OCI-M2 (cell line): Measurements from ENCODE around the gene SEMA6B.
"Not testable (repeated sequence)": the region's sequence is repeated elsewhere in the genome, so short reads cannot be mapped to it uniquely, and the experiment has no call there.

ENCODE experiments used
- DNase-seq: peaks from one replicate; lab custom pipeline; 2025; ENCODE audit not compliant: unreplicated experiment; lab: John Stamatoyannopoulos, UW

The SEMA6B gene

DNA sequence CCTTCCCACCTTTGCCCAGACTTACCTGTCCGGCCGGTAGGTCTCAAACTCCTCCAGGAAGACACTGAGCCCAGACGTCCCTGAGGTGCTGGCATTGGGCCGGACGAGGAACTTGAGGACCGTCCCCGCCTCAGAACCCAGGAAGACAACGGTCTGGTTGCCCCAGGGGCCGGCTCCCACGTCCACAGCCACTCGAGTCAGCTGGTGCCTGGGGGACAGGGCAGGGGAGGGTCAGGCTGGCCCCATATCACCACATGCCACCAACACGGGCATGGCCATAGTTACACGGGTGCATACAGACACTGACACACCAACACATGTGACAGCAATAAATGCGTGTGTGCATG lies 11.3 kb downstream of the SEMA6B start:
- no peak for DNase-seq

DNA sequence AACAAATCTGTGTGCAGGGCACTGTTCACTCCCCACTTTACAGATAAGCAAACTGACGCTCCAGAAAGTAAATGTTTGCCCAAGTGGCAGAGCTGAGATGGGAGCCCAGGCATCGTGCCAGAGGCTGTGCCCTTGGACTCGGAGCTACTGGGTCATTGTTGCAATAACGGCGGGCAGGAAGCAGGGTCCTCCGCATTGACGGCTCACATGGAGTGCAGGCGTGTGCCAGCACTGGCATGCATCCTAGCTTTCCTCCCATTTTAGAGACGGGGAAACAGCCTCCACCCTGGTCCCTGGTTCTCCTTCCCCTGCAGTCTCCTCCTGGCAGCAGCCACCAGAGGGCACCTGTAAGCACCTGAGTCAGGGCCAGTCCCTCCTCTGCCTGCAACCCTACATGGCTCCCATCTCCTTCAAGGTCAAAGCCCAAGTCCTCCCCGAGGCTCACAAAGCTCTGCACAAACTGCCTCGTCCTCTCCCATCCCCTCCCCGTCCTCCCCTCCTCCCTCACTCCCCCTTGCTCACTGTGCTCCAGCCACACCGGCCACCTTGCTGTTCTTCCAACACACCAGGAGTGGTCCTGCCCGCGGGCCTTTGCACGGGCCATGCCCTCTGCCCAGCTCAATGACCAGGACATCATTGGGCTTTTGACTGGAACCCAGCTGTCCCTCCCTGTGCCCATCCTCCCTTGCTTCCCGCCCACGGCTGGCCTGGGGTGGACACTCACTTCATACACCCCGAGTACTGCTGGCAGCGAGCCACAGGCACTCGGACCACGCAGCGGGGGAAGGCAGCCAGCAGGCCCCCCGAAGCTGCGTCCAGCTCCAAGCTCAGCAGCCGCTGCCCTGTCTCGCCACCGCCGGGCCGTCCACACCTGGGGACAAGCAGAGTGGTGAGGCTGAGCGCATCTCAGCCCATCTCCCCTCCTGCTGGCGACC lies 11.9 kb downstream of the SEMA6B start:
- DNase-seq, result no peak

DNA sequence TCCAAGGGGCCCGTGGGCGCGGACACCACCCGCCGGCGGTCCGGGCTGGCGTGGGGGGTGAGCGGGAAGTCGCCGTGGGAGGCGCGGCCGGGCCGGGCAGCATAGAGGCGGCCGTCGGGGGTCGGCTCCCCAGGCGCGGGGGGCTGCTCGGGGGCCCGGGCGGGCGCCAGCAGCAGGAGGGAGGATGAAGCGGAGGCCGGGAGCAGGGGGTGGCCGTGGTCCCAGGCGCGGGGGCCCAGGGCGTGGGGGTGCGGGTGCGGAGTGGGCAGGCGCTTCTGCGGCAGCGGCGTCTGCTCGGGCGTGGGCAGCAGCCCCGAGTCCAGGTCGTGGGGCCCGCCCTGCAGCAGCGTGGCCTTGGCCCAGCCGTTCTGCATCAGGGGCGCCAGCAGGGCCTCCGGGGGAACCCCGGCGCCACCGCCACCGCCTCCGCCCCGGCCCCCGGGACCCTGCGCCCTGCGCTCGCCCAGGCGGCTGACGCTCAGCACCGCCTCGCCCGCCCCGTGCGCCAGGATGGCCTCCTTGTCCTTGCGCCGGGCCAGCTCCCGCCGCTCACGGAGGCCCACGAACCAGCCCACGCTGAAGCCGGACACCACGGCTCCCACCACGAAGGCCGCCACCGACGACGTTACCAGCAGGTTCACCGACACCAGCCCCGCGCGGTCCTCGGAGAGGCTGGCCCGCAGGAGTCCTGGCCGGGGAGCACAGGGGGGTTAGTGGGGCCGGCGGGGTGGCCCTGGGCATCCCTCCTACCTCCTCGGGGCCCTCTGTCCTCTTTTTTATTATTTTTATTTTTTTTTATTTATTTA lies 15.4 kb downstream of the SEMA6B start:
- no peak for DNase-seq

DNA sequence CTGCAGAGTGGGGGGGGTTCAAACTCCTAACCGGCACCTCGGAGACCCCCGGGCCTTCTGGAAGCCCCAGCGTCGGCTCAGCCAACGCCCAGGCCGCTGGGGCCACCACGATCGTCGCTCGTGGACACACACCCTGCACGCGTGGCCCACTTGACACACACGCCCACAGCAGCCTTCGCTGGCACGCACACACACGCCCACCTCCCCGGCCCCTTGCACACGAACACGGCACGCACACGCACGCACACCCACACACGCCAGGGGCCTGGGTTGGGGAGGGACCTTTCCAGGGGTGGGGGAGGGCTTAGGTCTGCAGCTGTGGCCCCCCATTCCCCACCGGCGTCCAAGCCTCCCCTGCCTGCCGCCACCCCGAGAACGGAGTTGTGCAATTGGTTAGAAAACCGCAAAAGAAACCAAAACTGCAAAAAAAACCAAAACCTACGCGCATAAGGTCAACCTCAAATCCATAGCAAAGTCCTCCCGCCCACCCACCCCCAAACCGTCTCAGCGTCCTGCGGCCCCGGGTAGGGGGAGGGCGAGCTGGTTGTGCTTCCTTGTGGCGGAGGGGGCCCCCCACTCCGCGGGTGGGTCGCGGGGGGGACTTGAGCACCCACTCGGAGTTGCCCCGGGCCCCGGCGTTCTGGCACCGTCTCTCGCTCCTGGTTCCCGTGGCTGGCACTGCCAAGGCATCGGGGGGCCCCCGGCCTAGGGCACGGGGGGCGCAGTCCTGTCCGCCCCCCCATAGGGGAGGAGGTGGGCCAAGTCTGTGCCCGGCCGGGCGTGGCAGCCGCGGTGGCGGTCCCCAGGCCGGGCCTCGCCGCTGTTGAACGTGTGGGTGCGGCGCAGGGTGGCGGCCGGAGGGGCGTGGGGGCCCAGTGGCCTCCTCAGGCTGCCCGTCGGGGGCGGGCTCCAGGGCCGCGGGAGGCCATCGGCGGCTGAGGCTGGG lies 16.3 kb downstream of the SEMA6B start:
- no peak for DNase-seq

DNA sequence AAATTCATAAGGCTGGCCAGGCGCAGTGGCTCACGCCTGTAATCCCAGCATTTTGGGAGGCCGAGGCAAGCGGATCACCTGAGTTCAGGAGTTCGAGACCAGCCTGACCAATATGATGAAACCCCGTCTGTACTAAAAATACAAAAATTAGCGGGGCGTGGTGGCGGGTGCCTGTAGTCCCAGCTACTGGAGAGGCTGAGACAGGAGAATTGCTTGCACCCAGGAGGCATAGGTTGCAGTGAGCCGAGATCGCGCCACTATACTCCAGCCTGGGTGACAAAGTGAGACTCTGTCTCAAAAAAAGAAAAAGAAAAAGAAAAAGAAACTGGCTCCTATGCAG lies 17.7 kb downstream of the SEMA6B start:
- DNase-seq, result not testable (repeated sequence)

DNA sequence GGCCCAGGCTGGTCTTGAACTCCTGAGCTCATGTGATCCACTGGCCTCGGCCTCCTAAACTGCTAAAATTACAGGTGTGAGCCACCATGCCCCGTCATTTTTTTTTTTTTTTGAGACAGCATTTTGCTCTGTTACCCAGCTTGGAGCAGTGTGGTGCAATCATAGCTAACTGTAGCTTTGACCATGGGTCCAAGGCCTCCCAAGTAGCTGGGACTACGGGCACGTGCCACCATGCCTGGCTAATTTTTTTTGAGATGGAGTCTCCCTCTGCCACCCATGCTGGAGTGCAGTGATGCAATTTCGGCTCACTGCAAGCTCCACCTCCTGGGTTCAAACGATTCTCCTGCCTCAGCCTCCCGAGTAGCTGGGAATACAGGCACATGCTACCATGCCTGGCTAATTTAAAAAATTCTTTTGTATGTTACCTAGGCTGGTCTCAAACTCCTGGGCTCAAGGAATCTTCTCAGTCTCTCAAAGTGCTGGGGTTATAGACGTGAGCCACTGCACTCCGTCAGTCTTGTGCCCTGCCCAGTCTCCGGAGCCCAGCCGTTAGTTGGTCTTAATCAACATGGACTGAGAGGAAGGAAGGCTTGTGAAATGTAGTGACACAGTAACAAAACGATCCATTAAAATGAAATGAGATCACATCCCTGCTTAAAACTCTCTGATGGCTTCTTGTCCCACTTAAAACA lies 18.2 kb downstream of the SEMA6B start:
- DNase-seq, result no peak

DNA sequence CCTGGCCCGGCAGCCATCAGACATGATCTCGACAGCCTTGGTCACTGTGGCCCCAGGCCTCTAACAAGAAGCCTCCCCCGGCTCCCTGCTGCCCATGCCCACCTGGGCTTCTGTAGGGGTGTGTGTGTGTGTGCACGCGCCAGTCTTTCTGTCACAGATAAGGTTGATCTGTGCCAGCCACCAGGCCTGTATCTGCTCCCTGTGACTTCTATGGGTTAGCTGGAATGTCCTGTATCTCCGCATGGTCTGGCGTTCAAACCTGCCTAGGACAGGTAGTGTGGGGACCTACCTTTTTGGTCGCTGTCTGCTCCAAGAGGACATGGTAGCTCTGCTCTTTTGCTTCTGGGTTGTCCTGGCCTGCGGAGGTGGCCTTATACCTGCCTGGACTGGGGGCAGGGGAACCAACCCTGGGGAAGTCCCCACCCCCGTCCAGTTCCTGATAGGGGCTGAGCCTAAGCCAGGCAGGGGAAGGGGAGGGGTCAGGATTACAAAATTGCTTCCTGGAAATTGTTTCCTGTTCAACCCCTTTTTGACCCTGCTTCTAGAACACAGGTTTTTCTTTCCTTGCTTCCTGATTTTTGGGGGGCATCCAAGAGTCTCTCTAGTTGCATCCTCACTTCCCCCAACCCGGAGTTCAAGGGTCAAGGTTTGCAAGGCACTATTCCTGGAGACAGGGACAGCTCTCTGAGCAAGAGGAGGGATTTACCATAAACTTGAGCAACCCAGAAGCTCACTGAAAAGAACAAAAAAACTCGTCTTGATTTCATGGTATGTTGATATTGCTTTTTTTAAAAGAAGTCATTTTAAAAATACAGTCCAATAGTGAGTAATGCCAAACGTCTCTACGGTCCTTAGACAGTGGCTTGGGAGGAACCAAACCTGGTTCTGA lies 19.5 kb downstream of the SEMA6B start, which contains the start of gene LRG1:
Gene LRG1, minus strand, starts transcription at position 344 of the 889 bp plus-strand sequence. Its CDS starts 23 bp downstream, at position 321.
- no peak for DNase-seq

DNA sequence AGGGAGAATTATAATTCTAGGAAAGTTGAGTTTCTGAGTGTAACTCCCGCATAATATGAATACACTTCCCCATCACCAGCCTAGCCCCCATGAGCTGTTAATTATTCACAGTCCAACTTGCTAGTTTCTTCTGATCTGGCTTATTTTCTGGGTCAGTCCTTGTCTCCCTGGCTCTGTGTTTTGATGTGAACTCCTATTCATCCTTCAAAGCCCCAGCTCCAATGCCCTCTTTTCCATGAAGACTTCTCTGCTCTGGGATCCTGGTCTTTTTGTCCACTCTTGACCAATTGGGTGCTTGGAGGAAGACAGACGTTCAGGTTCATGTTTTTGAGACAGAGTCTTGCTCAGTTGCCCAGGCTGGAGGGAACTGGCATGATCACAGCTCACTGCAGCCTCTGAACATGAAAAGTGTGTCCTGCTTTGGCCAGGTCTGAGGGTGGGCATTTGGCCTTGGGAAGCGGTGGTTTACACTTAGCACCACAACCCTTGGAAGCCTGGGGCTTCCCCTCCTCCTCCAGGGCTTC lies 20.3 kb downstream of the SEMA6B start:
- no peak for DNase-seq

DNA sequence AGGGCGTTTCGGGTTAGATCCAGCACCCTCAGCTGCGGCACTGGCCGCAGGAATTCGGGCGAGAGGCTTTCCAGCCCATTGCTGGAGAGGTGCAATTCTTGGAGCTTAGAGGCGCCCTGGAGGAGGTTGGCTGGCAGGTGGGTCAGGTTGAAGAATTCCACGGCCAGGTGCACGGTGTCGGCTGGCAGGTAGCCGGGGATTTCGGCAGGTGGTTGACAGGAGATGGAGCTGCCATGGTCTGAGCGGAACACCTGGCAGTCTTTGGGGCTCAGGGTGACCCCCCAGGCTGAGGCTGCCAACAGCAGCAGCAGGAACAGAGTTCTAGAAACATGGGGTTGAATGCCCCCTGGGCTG lies 20.9 kb downstream of the SEMA6B start:
- DNase-seq, result no peak

DNA sequence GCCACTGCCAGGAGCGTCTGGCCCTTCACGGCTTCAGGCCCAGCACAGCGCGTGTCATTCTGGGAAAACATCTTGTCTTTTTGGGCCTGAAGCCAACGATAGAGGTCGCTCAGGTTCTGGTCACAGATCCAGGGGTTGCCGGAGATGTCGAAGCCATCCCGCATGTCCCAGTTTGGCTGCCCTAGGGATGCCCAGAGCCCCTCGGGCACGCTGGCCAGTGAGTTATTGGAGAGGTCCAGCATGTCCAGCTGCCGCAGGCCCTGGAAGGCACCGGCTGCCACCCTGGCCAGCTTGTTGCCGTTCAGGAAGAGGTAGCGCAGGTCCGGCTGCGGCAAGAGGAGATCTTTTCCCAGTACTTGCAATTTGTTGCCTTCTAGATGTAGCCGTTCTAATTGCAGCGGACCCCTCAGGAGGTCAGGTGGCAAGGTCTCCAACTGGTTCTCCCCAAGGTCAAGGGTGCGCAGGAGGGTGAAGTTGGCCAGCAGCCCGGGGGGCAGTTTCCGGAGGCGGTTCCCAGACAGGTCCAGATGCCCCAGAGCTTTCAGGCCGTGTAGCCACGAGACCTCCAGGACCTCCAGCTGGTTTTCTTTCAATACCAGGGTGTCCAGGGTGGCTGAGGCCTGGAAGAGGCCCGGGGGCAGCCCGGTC lies 21.4 kb downstream of the SEMA6B start:
- no peak for DNase-seq

DNA sequence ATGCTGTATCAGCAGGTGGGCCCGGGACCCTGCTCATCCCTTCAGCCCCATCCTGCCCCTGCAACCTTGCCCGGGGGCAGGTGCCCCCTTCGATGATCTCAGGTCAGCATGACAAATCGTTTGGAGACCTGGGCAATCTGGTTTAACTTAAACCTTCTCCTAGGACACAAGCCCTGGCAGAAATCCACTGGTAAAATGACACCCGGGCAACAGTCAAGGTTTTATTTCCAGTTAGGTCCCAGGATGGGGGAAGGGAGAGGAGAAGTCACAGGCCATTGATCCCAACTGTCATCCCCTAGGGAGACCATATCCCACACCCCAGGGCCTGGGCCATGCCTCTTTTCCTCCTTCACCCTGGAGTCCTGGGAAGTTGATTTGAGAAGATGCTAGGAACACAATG lies 22.7 kb downstream of the SEMA6B start:
- DNase-seq, result no peak

DNA sequence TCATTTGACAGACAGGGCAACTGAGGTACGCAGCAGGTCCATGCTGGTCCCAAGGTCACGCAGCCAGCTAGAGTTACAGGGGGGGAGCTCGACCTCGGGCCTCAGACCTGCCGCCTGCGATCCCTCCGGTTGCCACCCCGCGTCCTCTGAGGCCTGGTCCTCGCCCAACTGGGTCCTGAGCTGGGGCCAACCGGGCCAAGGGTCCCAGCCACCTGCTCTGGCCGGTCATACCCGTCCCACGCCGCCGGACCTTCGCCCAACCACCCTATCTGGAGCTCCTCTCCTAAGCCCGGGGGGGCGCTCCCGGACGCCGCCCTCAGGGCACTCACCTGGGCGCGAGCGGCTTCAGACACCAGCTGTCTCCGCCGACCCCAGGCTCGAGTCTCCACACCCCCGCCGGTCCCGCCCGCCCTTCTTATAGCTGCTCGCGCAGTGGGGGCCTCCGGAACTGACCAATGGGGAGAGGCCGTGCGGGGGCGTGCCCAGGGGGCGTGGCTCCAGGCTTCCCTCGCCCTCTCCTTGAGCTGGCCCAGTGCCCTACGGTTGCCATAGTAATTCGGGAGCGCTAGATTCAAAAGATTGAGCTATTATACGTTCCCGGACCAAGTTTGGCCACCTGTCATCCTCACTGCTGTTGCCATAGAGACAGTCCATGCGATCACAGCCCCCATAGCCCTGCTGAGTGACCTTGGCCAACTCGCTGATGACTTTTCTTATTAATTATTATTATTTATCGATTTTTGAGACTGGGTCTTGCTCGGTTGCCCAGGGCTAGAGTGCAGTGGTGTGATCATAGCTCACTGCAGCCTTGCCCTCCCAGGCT lies 24.4 kb downstream of the SEMA6B start, which contains the start of gene PLIN5:
Gene PLIN5, minus strand, starts transcription at position 389 of the 823 bp plus-strand sequence. CDS start 1,150 bp downstream, outside the sequence.
- no peak for DNase-seq

DNA sequence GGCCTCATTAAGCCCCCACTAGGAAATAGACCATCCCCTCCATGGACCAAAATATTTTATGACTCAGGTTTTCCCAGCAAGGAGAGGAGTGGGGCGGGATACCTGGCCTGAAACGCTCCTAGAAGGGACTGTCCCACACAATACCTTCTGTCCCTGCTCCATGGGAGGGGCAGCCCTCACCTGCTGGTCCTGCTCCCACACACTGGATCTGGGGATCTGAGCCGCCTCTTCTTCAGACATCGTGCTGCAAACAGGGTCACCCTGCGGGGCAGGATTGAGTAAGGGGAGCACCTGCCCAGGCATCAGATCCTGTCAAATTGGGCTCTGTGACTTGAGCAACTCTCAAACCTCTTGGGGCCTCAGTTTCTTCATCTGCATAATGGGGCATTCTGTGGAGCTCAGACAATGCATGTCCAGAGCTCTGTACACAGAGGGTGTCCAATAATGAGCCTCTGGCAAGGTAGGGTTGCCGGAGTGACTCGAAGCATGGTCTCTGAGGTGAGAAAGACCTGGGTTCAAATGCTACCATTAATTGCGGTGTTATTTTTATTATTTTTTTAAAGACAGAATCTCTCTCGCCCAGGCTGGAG lies 25.6 kb downstream of the SEMA6B start:
- DNase-seq, result no peak

DNA sequence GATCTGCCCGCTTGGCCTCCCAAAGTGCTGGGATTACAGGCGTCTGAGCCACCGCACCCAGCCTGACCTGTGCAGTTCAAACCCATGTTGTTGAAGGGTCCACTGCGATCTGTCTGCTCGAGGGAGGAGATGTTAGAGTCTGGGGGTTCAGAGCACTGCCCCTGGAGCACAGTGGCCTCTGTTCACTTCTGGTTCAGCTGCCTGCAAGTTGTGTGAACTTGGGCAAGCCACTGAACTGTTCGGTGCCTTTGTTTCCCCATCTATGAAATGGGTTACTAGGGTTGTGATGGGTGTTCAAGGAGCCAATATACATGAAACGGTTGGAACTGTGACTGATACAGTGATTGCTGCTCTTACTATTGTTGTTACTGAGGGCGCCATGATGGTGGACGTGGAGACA lies 26.1 kb downstream of the SEMA6B start:
- no peak for DNase-seq

DNA sequence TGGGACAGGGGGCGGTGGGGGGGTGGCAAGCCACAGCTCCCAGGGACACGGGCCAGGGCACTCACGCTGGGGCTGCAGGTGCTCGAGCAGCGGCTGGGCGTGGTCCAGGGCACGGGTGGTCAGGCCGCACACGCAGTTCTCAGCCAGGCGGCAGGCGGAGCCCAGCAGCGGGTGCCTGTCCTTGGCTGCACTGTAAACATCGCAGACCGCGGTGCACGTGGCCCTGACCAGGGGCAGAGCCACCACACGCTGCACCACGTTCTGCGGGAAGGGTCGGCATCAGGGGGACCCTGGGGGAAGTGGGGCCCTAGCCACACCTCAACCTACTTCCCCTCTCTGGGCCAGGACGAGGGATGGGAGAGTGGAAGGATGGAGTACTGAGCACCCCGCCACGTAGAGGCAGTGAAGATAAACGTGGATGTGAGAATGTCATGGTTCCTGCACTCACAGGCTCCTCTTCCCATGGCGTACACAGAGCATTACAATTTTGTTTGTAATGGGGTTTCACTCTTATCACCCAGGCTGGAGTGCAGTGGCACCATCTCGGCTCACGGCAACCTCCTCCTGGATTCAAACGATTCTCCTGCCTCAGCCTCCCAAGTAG lies 27.8 kb downstream of the SEMA6B start:
- no peak for DNase-seq

DNA sequence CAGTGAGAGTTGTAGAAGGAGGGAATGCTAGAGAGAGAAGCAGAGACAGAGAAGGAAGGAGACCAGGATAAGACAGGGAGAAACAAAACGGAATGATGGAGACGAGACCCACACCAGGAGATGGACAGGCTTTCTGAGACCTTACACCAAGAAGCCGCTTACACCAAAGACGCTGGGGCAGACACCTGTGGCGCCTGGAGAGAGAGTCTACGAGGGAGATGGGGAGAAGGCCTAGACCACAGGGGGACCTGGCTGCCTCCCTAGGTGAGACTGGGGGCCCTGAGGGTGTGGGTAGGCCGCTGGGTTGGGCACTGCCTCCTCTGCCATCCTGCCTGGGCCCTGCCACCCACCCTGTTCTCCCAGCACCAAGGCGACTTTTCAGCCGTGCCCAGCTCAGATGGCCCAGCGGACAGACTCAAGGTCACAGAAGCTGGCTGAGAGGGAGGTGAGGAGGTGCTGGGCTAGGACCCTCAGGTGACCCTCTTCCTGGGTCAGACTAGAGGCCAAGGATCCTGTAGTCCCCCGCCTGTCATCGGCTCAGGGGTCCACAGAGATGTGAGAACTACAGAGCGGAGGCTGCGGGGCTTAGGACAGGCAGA lies 29.5 kb downstream of the SEMA6B start:
- DNase-seq, result no peak

DNA sequence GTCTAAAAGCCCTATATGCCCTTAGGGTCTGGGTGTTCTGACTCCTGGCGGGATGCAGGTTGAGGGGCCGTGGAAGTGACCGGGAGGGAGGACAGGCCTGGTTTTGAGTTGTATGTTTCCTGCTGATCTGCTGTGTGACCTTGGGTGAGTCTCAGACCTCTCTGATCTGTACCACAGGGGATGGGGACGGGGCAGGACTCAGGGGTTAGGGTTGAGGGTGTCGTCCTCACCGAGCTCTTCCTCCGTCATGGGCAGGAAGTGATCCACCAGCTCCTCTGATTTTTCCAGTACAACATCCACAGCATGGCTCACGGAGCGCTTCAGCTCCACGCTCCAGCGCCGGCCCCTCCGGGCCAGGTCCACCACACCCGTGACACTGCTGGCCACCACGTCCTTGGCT lies 30.6 kb downstream of the SEMA6B start:
- DNase-seq, result no peak
